GM18868 (cell line): ENCODE results near the gene MTMR8.
"Not testable (repeated sequence)": the region's sequence is repeated elsewhere in the genome, so short reads cannot be mapped to it uniquely, and the experiment has no call there.

Experiments
- ATAC-seq: cut with Tn5 transposase; IDR thresholded peaks from one replicate; pipeline ENCODE4 v1.9.1; 2021; ENCODE audit warnings: mild to moderate bottlenecking, moderate library complexity; ENCODE audit not compliant: unreplicated experiment

Gene MTMR8

DNA sequence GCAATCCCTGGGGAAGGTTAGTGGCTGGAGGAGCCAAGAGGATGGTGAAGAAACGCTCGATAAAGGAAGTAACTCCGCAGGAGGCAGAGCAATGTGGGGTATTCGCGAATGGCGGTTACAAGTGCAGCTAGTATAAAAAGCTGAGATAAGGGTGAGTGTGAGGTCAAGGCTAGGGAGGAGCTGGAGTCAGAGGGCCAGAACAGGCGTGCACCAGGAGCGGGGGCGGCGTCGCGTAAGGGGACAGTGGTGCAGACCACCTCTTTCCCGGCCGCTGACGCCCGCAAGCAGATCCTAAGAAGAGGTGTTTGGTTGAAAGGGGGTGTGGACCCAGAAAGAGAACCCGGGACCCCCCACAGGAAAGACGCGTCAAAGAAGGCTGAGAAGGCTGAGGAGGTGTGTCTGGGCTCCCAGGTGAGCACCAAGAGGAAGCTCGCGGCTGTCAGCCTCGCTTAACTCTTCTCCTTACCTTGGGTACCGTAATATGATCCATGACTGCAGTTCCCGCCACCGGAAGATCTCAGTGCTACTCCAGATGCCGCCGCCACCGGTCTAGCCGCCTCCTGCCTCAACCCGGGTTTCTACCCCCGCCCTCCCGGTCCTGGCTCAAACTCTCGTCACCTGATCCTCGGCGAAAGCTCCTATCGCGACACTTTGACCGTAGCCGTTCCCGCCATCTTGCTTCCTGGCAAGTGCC is at the start of gene MTMR8:
TSS of gene MTMR8 (minus strand) at position 579 of the 694 bp plus-strand sequence. CDS start at position 490, 89 bp downstream.
- ATAC-seq, result peak; percentile 99

DNA sequence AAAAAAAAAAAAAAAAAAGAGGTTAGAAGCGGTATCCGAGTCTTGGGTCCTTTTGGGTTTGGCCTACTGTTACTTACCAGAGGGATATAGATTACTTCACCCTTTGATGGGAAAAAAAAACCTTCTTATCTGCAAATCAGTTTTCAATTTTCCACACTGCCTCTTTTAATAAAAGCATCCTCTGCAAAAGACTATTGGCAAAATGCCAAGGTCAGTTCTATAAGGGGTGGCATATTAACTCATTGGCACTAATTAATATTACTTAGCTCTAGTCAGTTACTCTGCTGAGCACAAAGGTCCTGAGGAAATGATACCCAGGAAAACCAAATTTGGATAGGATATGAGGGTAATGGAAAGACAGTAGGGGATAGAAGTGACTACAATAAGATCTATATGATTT is 44.3 kb upstream of the MTMR8 start:
- ATAC-seq, result no peak

DNA sequence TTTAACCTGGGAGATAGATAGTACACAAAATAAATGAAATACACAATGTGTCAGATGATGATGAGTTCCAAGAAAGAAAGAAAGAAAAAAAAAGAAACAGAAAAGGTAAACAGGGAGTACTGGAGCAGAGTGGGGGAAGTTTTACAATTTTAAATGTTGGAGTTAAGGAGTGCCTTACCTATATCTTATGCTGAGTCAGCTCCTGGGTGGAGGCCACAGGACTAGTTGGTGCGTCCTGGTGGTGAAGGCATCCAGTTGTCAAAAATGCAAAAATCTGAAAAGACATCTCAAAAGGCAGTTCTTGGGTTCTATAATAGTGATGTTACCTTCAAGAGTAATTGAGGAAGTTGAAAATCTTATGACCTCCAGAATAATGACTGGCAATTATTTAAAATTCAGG is 42.4 kb upstream of the MTMR8 start:
- ATAC-seq, result no peak

DNA sequence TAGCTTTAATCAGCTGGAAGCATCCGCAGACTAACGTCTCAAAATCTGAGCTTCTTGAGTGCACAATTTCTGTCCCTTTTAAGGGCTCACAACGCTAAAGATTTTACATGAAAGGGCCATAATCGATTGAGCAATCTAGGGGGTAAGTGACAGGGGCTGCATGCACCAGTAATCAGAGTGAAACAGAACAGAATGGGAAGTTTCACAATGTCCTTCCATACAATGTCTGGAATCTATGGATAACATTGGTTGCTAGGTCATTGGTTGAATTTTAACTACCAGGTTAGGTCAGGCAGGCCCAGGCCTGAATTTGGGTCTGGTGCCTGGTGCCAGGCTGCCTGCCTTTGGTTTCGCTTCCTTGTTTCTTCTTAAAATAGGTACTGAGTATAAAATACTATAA is 42.0 kb upstream of the MTMR8 start:
- no peak for ATAC-seq

GRCh38 chrX:64428371-64428770 is 33.1 kb upstream of the MTMR8 start:
- ATAC-seq, result no peak

GRCh38 chrX:64427787-64428186 is 32.5 kb upstream of the MTMR8 start:
- ATAC-seq, result peak; percentile 97

DNA sequence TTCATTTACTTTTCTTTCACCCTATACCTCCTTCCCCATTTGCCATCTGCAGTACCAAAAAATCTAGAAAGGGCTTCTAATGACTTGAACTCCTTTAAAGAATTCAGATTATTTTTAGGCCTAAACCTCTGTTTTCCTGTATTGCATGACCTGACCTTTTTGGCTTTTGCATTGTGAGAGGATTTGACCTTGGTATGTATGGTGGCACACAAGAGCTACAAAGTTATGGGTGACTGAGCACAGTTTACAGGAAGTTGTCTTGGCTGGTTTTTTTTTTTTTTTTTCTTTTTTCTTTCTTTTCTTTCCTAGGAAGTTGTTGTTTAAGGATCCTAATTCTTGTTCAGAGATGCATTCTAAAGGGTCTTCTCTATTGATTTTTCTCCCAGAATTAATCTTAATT is 32.0 kb upstream of the MTMR8 start:
- ATAC-seq, result peak; percentile 52

DNA sequence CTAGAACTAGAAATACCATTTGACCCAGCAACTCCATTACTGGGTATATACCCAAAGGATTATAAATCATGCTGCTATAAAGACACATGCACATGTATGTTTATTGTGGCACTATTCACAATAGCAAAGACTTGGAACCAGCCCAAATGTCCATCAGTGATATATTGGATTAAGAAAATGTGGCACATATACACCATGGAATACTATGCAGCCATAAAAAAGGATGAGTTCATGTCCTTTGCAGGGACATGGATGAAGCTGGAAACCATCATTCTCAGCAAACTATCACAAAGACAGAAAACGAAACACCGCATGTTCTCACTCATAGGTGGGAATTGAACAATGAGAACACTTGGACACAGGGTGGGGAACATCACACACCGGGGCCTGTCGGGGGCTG is 14.5 kb upstream of the MTMR8 start:
- not testable (repeated sequence) for ATAC-seq

DNA sequence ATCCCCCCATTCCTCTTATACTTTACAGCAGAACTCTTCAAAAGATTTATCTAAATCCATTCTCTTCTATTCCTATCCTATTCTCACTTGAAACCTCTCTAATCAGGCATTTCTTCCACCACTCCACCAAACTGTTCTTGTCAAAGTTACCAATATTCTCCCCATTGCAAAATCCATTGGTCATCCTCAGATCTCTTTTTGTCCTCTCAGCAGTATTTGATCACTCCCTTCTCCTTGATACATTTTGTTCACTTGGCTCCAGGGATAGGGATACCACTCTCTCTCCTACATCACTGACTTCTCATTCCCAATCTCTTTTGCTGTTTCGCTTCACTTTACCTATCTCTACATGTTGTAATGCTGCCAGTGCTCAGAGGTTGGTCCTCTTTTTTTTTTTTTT is 2.8 kb upstream of the MTMR8 start:
- ATAC-seq, result no peak

DNA sequence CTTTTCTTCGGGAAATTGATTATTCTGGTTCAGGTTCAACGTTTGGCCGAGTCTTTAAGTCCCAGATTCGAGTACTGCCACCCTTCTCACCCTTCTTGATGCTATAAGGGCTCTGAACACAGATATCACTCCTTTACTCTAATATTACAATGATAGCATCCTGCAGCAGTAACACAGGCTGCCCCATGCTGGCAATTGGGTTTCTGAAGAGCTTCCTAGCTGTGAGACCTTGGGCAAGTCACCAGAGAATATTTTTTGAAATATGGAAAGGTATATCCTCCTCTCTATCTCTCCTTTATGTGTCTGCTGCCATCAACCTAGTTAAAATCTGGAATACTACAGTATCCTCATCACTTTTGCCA is 297 bp upstream of the MTMR8 start:
- peak; percentile 26 for ATAC-seq

DNA sequence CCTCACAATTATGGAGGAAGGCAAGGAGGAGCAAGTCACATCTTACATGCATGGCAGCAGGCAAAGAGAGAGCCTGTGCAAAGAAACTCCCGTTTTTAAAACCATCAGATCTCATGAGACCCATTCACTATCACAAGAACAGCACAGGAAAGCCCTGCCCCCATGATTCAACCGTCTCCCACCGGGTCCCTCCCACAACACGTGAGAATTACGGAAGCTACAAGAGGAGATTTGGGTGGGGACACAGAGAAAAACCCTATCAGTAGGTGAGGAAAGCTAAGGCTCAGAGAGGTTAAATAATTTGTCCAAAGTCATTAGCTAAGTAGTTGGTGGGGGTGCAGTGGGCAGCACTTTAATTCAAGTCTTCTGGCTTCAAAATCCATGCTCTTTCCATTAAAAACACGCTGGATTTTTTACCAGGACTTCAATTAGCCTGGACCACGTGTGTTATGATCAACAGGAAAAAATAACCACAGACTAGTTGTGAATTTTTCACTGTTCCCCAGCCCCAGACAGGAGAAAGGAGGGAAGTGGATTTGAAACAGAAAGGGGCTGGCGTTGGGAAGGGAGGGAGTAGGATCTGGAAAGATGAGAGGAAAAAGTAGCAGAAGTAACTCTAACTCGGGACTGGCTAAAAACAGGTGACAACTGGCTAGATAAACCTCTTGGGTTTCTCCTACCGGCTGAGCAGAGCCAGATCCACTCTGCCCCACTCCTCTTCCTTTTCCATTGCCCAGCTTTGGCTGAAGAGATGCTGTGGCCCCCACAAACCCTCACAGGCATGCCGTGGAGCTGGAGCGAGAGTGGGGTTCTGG is 986 bp downstream of the MTMR8 start:
- ATAC-seq, result peak; percentile 18

GRCh38 chrX:64389489-64389888 is 5.8 kb downstream of the MTMR8 start:
- no peak for ATAC-seq

DNA sequence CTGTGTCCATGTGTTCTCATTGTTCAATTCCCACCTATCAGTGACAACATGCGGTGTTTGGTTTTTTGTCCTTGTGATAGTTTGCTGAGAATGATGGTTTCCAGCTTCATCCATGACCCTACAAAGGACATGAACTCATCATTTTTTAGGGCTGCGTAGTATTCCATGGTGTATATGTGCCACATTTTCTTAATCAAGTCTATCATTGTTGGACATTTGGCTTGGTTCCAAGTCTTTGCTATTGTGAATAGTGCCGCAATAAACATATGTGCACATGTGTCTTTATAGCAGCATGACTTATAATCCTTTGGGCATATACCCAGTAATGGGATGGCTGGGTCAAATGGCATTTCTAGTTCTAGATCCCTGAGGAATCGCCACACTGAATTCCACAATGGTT is 14.5 kb downstream of the MTMR8 start:
- not testable (repeated sequence) for ATAC-seq

DNA sequence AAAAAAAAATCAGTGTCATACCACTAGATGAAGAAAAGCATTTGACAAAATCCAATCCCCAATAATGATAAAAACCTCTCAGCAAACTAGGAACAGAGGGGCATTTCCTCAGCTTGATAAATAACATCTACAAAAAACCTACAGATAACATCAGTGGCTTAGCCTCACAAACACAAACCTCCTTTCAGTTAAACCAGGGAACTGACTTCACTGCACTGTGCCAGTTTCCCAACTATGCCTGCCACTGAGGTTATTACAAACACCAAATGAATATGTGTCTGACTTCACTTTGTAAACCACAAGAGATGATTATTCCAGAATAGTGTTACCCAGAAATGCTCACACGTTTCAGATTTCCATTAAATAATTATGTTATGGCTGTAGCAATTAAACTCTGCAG is 15.3 kb downstream of the MTMR8 start:
- ATAC-seq, result no peak

- ATAC-seq, result no peak
These were observed 17.5 kb downstream of the MTMR8 start for GRCh38 chrX:64377753-64378152.

DNA sequence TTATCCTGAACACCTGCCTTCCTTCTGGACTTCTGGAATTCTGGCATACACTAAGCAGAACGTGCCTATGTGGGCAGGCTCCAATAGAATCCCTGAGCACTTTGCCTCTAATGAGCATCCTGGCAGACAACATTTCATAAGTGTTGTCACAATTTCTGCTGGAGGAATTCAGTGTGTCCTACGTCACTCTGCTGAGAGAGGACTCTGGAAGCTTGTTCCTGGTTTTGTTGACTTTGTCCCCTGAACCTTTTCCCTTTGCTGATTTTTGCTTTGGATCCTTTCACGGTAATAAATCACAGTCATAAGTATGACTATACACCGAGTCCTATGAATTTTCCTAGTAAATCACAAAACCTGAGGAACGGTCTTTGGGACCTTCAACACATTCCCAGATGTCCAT is 43.2 kb downstream of the MTMR8 start:
- no peak for ATAC-seq

DNA sequence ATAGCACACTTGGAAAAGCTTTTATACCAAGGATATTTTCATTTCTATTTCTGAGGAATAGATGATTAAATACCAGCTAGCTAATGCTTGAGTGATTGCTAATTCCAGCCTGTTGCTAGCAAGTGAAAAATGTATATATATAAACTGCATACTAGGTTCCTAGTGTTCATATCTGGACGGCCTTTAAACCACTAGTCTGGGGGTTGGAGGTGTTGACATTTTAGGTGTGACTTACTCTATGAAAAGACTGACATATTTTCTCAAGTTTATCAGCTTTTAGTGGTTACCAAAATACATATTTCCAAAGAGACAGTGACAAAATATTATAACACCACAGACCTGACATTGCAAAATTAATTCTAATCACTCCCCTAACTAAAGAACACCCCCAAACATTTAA is 44.7 kb downstream of the MTMR8 start:
- no peak for ATAC-seq

GRCh38 chrX:64350047-64350446 is 45.2 kb downstream of the MTMR8 start:
- ATAC-seq, result no peak

DNA sequence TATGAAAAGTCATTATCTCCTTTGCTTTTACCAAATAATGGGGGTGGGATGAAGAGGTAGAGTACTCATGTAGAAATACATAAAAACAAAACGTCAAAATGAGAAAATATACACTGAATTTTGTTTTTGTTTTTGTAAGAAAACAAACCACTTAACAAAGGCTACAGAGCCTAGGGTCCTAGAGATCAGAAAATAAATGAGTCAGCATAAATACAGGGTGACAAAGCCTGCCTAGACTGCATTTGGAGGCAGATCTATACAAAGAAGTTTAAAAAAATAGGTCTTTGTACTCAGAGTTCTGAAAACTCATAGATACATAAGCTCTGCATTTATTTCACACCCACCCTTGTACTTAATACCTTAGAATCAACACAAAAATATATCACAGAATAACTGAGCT is 52.4 kb downstream of the MTMR8 start:
- no peak for ATAC-seq

DNA sequence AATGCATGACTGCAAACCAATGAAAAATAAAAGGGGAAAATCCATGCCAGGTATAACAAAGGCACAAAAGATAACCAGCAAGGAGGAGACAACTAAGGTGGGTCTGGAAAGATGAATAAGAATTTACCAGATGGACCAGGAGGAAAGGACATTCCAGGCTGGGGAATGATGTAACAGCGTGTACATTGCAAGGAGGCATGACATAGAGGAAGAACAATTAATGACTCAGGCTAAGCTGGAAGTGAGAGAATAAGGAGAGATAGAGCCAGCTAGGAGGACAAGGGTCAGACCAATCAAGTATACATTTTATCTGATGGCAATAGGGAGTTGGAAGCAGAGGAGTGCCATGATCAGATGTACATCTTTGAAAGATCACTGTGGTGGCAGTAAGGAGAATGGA is 57.0 kb downstream of the MTMR8 start:
- ATAC-seq, result no peak

GRCh38 chrX:64334467-64334866 is 60.8 kb downstream of the MTMR8 start:
- no peak for ATAC-seq

GRCh38 chrX:64330284-64330683 is 65.0 kb downstream of the MTMR8 start:
- no peak for ATAC-seq
